HFF-Myc (cell line): ENCODE data around the gene SIAH2.

Experiments used
- DNase-seq: peaks from one replicate; pipeline ENCODE4 v3.0.0-alpha.2; 2011; ENCODE audit warnings: low read depth; ENCODE audit errors: extremely low read depth
- H3K4me3 ChIP-seq: replicated peaks from 2 replicates; pipeline ENCODE4 v1.5.1; 2011; ENCODE audit warnings: low read depth, mild to moderate bottlenecking, control low read depth, low read length
- CTCF ChIP-seq: IDR thresholded peaks from 2 replicates; pipeline ENCODE4 v1.5.1; 2012; ENCODE audit warnings: mild to moderate bottlenecking, low read depth, low read length, control low read depth; ENCODE audit errors: missing control alignments

Gene SIAH2

GRCh38 chr3:150755902-150756301 lies 7.1 kb downstream of the SIAH2 start:
- TF ChIP-seq CTCF, result no peak
- DNase-seq, result no peak
- H3K4me3 ChIP-seq, result no peak overlapping the region

- no peak for TF ChIP-seq CTCF
- H3K4me3 ChIP-seq, result no peak overlapping the region
- DNase-seq, result no peak
These were observed 8.1 kb downstream of the SIAH2 start for GRCh38 chr3:150754896-150755295.

DNA sequence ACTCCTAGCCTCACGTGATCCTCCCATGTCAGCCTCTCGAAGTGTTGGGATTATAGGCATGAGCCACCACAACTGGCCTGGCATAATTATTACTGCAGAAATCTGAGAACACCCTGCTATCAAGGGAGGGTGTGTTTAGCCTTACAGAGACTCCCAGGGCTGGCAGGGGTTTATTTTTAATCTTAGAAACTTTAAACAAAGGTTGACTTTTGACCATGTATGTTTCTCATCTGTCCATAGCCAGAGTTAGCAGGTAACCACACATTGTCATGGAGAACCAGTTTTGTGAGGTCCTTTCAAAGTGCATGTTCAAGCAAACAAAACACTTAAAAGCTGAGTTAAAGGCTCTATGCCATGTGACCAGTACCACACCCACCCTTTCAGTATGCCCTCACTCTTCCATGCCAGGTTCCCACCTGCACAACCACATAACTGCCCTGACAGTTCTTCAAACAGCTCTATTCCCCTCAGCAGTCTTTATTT lies 11.1 kb downstream of the SIAH2 start:
- TF ChIP-seq CTCF, result no peak
- DNase-seq, result no peak
- H3K4me3 ChIP-seq, result no peak overlapping the region

- TF ChIP-seq CTCF, result no peak
- no peak for DNase-seq
- no peak overlapping the region for H3K4me3 ChIP-seq
These were observed 13.7 kb downstream of the SIAH2 start for GRCh38 chr3:150749255-150749654.

- DNase-seq, result no peak
- no peak for TF ChIP-seq CTCF
- no peak overlapping the region for H3K4me3 ChIP-seq
These were observed 14.3 kb downstream of the SIAH2 start for GRCh38 chr3:150748684-150749047.

DNA sequence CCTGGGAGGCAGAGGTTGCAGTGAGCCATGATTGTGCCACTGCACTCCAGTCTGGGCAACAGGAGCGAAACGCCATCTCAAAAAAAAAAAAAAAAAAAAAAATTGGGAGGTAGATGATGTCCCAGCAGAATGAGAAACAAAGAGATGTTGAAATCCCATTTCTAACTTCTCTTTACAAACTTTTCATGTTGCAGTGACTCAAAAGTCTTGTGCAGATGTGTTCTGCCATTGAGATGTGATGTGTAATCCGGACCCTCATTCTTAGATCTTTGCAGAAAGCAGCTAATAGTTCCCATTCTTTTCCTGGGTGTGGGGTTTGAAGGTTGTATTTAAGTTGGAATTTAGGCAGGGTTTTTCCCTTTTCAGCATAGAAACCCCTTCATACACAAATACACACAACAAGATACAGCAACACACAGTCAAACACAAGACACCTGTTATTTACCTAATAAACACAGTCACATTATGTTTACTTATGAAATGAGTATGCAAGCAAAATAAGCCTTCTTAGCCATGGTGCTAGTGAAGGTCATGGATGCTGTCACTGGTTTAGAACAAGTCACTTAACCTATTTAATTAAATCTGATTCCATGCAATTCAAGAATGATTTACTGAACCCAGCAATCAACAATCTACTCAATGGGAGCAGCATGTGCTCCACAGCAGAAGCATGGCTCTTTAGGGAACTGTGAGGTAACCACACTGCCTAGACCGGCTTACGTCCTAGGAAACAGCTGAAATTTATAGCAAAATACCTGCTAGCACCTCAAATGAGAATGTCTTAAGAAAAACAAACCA lies 14.9 kb downstream of the SIAH2 start:
- no peak for DNase-seq
- H3K4me3 ChIP-seq, result no peak overlapping the region
- no peak for TF ChIP-seq CTCF
